ENCODE measurements around the gene EVI2B.
"Not testable (repeated sequence)": the region's sequence is repeated elsewhere in the genome, so short reads cannot be mapped to it uniquely, and the experiment has no call there.

Gene EVI2B

DNA sequence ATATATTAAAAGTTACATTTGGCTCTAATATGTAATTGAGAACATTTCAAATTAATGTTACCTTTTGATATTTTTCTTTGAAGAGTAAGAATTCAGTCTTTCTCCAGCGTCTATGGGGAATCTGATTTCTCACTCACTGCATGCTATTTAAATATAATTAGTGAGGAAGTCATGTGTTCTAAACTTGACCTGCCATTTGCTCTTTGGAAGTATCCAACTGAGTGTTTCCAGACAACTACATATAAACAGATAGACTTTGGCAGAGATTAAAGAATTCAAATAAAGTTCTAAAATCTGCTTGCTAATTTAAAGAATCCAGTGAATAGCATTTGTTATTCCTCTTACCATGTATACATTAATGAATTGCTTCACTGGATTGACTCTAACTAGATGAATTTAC lies 40.3 kb downstream of the EVI2B start:
- no peak for DNase-seq
- intact Hi-C loops (cut with DNase I): no loop called here

DNA sequence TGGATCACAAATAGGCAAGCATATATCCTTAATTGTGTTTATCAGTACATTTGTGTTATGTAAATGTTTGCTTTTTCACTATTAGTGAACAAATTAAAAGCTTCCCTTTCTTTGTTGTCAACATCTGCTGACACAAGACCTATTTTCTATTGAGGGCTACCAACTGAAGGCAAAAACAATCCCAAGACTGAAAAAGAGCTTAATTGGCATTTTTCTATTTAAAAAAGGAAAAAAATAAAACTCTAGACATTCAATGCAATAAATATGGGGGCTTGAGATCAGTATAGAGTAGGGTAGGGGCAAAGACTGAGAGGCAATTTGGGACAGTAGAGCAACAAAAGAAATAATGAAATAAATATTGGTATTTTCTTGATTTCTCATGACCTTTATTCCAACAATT lies 41.1 kb downstream of the EVI2B start:
- no peak for DNase-seq
- intact Hi-C loops (cut with DNase I): no loop called here

DNA sequence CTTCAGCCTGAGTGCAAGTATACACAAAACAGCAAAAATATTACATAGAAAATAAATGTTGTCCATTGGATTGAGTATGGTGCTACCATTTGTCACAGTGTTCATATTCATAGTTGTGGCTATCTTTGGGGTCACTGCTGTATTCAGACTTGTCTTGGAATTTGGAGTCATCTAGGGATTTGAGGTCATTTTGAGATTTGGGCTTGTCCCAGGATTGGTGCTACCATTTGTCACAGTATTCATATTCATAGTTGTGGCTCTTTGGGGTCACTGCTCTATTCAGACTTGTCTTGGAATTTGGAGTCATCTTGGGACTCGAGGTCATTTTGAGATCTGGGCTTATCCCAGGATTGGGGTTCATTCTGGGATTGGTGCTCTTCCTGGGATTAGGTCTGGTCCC lies 41.6 kb downstream of the EVI2B start:
- intact Hi-C loops (cut with DNase I): no loop called here
- DNase-seq: no peak

- DNase-seq: no peak
- intact Hi-C loops (cut with DNase I): no loop called here
Measured at GRCh38 chr17:31269578-31269983, 44.3 kb downstream of the EVI2B start.

DNA sequence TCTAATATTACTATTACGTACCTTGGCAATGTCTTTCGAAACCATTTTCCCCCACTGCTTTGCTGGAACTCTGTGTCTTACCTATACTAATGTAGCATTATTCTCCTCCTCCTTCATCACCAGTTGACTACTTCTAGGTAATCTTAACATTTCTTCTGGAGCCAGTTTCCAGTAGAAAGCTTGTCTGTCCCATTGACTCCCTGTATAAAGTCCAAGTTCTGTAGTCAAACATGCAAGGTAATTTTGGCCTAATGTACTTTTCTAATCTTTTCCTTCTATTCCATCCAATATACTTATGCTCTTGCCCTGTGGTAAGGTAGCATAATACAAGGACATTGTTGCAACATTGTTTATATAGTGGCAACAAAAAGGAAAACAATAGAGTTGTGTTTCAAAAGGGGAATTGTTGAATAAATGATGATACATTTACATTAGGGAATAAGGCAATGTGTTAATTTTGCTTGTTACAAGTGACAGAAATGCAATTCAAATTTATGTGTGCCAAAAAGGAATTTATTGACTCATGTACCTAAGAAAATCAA lies 44.7 kb downstream of the EVI2B start:
- no peak for DNase-seq
- intact Hi-C loops (cut with DNase I): no loop called here

DNA sequence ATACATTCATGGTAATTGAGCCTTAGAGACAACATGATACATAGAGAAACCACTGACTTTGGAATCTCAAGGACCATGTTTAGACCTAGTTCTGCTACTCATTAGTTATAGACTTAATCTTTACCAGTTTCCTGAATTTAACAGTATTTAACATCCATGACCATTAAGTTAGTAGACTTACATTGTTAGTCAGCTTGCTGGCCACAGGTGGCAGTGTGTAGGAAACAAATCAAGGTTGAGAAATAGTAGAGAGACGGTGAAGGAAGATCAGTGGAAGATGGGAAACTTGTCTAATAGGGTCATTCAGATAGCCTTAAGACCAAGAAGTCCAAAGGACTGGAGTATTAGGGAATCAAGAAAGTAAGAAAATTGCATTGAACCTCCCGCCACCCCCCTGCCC lies 47.8 kb downstream of the EVI2B start:
- no peak for DNase-seq

GRCh38 chr17:31262923-31263322 lies 50.9 kb downstream of the EVI2B start:
- DNase-seq; intact Hi-C loops (cut with DNase I): not testable (repeated sequence)

More for the DNA sequence above, 47.8 kb downstream of the EVI2B start:
- intact Hi-C loops (cut with DNase I): no loop called here

DNA sequence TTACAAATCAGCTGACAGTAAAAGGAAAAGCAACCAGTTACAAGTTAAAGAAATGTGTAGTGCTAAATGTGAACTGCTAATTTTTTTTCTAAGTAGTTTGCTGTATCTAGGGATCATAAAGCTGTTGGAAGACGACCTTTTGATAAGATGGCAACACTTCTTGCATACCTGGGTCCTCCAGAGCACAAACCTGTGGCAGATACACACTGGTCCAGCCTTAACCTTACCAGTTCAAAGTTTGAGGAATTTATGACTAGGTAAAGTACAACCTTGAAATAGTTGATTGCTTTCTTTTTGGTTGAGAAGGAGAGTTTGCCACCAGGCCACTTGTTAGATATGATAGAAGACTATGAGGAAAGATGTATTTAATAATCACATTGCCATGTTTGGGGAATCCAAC lies 52.3 kb downstream of the EVI2B start:
- no peak for DNase-seq
- intact Hi-C loops (cut with DNase I): no loop called here

DNA sequence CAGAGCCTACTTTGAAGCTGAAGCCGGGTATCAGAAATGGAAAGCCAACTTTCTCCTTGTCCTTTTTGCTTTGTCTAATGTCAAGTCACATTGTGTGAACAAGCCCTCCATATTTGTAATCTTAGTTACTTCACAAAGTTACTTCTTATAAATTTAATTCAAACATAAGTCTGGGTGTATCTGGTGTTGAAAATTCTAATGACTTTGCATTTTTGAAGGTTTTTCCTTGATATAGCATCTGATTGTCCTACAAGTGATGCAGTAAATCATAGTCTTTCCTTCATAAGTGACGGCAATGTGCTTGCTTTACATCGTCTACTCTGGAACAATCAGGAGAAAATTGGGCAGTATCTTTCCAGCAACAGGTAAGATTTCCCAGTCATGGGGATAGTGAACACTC lies 53.7 kb downstream of the EVI2B start:
- DNase-seq: no peak
- intact Hi-C loops (cut with DNase I): no loop called here

DNA sequence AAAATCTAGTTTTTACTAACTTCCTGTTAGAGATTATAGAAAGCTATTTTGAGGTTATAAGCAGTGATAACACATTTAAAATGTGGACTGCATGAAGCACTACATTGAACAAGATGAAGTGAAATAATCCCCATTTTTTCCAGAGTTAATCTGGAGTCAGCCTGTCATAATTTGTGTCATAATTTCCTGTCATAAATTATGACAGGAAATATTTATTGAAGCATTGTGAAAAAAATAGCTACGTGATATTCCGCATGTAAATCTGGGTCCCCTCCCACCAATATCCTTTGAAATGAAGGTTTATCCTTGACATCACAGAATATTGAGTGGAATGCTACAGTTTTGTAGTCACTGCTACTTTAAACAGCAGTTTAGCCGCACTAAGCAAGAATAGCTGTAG lies 56.9 kb downstream of the EVI2B start:
- DNase-seq: no peak
- intact Hi-C loops (cut with DNase I): no loop called here

- no peak for DNase-seq
- intact Hi-C loops (cut with DNase I): no loop called here
Measured at GRCh38 chr17:31254654-31255053, 59.2 kb downstream of the EVI2B start.
